Measurements from ENCODE around the gene PSMD2.

The PSMD2 gene

GRCh38 chr3:184299488-184300377 lies 692 bp downstream of the PSMD2 start:
- no peaks in the 10 kb centered on the region for H3K27me3 Mint-ChIP-seq
- no peak for ATAC-seq
- H3K9me3 Mint-ChIP-seq, result no peaks in the 10 kb centered on the region
- H3K27ac Mint-ChIP-seq, result peak overlapping the region; percentile 78
- H3K4me3 Mint-ChIP-seq, result peak overlapping the region; percentile 94
- peaks cover 17% of the 10 kb centered on the region for H3K4me1 Mint-ChIP-seq
- peaks cover 29% of the 10 kb centered on the region for H3K36me3 Mint-ChIP-seq

DNA sequence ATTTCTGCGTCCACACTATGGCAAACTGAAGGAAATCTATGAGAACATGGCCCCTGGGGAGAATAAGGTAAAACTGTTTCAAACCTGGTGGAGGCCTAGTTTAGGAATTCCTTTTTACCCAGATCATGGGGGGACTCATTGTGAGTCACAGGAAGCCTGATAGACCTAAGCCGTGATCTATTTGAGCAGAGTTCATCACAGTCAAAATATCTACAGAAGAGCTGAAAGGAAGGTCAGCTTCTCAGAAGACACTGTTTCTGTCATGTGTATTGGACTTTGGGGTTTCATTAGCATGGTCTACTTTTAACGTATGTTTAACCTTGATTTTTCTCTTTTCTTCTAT lies 1.3 kb downstream of the PSMD2 start:
- H3K27me3 Mint-ChIP-seq, result no peaks in the 10 kb centered on the region
- no peak for ATAC-seq
- H3K9me3 Mint-ChIP-seq, result no peaks in the 10 kb centered on the region
- no peak overlapping the region for H3K27ac Mint-ChIP-seq
- peak overlapping the region; percentile 94 for H3K4me3 Mint-ChIP-seq
- H3K4me1 Mint-ChIP-seq, result peaks cover 17% of the 10 kb centered on the region
- peaks cover 29% of the 10 kb centered on the region for H3K36me3 Mint-ChIP-seq

DNA sequence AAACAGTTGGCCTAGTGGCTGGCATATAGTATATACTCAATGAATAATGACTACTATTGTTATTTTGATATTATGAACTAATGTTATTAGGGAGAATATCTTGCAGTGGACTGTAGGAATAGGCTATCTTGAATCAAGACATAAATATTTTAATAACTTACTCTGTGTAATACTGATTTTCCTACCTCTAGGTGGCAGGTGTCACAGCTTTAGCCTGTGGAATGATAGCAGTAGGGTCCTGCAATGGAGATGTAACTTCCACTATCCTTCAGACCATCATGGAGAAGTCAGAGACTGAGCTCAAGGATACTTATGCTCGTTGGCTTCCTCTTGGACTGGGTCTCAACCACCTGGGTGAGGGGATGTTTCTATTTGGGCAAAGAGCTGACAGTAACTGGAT lies 6.5 kb downstream of the PSMD2 start:
- Mint-ChIP-seq H3K36me3 (peaks cover 75% of the 10 kb centered on the region), H3K27me3 (no peaks in the 10 kb centered on the region), H3K27ac (no peak overlapping the region), H3K4me3 (no peak overlapping the region), H3K9me3 (no peaks in the 10 kb centered on the region), H3K4me1 (peaks cover 5% of the 10 kb centered on the region)
- ATAC-seq, result no peak

DNA sequence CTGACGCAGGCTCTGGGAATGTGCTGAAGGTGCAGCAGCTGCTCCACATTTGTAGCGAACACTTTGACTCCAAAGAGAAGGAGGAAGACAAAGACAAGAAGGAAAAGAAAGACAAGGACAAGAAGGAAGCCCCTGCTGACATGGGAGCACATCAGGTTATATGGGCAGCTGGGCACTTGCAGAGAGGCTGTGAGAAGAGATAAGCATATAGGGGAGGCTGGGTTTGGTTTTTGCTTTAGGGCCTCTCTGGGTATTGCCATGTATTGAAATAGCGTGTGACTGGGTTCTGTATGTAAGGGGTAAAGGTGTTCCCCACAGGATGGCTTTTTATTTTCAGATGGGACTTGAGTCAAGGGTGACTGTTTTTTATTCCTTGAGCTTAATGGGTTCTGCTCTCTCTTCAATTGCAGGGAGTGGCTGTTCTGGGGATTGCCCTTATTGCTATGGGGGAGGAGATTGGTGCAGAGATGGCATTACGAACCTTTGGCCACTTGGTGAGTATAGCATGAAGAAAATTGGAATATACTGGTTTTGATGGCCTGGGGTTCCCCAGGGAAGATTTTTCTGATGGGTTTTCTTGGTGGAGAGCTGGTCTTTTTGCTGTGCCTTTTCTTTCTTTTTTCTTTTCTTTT lies 7.4 kb downstream of the PSMD2 start:
- Mint-ChIP-seq H3K4me3 (no peak overlapping the region), H3K27ac (no peak overlapping the region)

GRCh38 chr3:184307915-184308314 lies 8.9 kb downstream of the PSMD2 start:
- Mint-ChIP-seq H3K27me3 (no peaks in the 10 kb centered on the region), H3K4me3 (no peak overlapping the region), H3K27ac (no peak overlapping the region), H3K36me3 (peaks cover 61% of the 10 kb centered on the region), H3K9me3 (no peaks in the 10 kb centered on the region), H3K4me1 (no peaks in the 10 kb centered on the region)
- ATAC-seq, result no peak

More for the DNA sequence above, 7.4 kb downstream of the PSMD2 start:
- no peak for ATAC-seq
- Mint-ChIP-seq H3K27me3 (no peaks in the 10 kb centered on the region), H3K9me3 (no peaks in the 10 kb centered on the region), H3K4me1 (peaks cover 3% of the 10 kb centered on the region), H3K36me3 (peaks cover 73% of the 10 kb centered on the region)

DNA sequence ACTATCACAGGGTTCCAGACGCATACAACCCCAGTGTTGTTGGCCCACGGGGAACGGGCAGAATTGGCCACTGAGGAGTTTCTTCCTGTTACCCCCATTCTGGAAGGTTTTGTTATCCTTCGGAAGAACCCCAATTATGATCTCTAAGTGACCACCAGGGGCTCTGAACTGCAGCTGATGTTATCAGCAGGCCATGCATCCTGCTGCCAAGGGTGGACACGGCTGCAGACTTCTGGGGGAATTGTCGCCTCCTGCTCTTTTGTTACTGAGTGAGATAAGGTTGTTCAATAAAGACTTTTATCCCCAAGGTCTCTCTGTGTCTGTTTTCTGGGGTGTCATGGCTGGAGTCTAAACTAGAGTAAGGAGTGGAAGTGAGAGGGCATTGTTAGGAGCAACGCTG lies 9.7 kb downstream of the PSMD2 start:
- Mint-ChIP-seq H3K4me3 (no peak overlapping the region), H3K27ac (no peak overlapping the region), H3K36me3 (peaks cover 53% of the 10 kb centered on the region), H3K9me3 (no peaks in the 10 kb centered on the region), H3K27me3 (no peaks in the 10 kb centered on the region), H3K4me1 (no peaks in the 10 kb centered on the region)
- no peak for ATAC-seq

- Mint-ChIP-seq H3K27ac (no peak overlapping the region), H3K27me3 (no peaks in the 10 kb centered on the region), H3K36me3 (peaks cover 39% of the 10 kb centered on the region), H3K9me3 (no peaks in the 10 kb centered on the region), H3K4me1 (peaks cover 13% of the 10 kb centered on the region), H3K4me3 (no peak overlapping the region)
- ATAC-seq, result no peak
Measured at GRCh38 chr3:184311633-184312032, 12.6 kb downstream of the PSMD2 start.

DNA sequence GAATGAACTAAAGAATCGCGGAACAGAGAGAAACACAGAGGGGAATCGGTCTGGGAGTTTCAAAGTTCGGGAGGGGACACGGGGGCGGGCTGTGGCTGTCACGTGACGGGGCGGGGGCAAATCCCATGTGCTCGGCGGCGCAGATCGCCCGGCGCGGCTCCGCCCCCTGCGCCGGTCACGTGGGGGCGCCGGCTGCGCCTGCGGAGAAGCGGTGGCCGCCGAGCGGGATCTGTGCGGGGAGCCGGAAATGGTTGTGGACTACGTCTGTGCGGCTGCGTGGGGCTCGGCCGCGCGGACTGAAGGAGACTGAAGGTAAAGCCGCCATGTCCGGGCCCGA lies 15.3 kb downstream of the PSMD2 start, which contains the start of gene EIF4G1:
EIF4G1 (plus strand) TSS at position 244 of the 337 bp plus-strand sequence. CDS start 1,191 bp downstream, outside the sequence.
- Mint-ChIP-seq H3K4me3 (peak within 1 kb of the TSS; percentile 81), H3K27ac (peak within 1 kb of the TSS; percentile 36), H3K4me1 (peaks cover 34% of the 10 kb centered on the region), H3K27me3 (no peaks in the 10 kb centered on the region), H3K9me3 (no peaks in the 10 kb centered on the region), H3K36me3 (peaks cover 31% of the 10 kb centered on the region)
- peak; percentile 94 for ATAC-seq

DNA sequence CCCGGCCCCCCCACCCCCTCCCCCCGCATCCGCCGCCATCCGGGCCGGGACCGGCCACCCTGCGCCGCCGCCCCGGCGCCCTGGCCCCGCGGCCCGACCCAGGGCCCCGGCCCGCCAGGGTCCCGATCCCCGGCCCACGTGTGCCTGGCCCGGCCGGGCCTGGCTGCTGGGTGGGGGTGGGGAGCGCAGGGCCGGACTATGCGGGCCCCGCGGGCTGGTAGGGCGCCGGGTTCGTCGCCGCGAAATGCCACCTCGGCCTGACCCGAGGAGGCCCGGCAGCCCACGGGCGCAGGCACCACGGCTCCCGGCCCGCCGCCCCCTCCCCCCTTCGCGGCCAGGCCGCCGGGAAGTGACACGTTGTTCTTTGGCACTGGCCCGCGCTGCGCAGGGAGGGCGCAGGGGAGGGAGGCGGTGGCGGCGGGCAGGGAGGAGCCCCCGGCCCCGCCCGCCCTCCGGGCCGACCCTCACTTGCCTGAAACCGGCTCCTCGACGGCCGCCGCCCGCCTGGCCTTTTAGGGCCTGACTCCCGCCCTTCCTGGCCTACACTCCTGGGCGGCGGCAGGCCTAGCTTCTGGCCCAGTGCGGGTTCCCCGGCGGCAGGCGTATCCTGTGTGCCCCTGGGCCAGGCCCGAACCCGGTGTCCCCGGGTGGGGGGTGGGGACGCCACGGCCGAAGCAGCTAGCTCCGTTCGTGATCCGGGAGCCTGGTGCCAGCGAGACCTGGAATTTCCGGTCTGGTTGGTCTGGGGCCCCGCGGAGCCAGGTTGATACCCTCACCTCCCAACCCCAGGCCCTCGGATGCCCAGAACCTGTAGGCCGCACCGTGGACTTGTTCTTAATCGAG lies 15.9 kb downstream of the PSMD2 start:
- H3K36me3 Mint-ChIP-seq, result peaks cover 32% of the 10 kb centered on the region
- peak overlapping the region; percentile 36 for H3K27ac Mint-ChIP-seq
- peaks cover 40% of the 10 kb centered on the region for H3K4me1 Mint-ChIP-seq
- no peaks in the 10 kb centered on the region for H3K27me3 Mint-ChIP-seq
- H3K9me3 Mint-ChIP-seq, result no peaks in the 10 kb centered on the region
- peak overlapping the region; percentile 81 for H3K4me3 Mint-ChIP-seq
- peak; percentile 59 for ATAC-seq

GRCh38 chr3:184315543-184315867 lies 16.5 kb downstream of the PSMD2 start:
- Mint-ChIP-seq H3K9me3 (no peaks in the 10 kb centered on the region), H3K36me3 (peaks cover 29% of the 10 kb centered on the region), H3K27me3 (no peaks in the 10 kb centered on the region), H3K27ac (peak overlapping the region; percentile 36), H3K4me1 (peaks cover 40% of the 10 kb centered on the region), H3K4me3 (peak overlapping the region; percentile 65)
- peak; percentile 1 for ATAC-seq

GRCh38 chr3:184315871-184316661 lies 17.0 kb downstream of the PSMD2 start:
- no peak for ATAC-seq
- H3K9me3 Mint-ChIP-seq, result no peaks in the 10 kb centered on the region
- H3K36me3 Mint-ChIP-seq, result peaks cover 35% of the 10 kb centered on the region
- H3K4me3 Mint-ChIP-seq, result peak overlapping the region; percentile 65
- H3K27me3 Mint-ChIP-seq, result no peaks in the 10 kb centered on the region
- H3K4me1 Mint-ChIP-seq, result peaks cover 40% of the 10 kb centered on the region
- H3K27ac Mint-ChIP-seq, result peak overlapping the region; percentile 36

GRCh38 chr3:184316792-184317191 lies 17.8 kb downstream of the PSMD2 start:
- no peaks in the 10 kb centered on the region for H3K27me3 Mint-ChIP-seq
- H3K9me3 Mint-ChIP-seq, result no peaks in the 10 kb centered on the region
- peak overlapping the region; percentile 36 for H3K27ac Mint-ChIP-seq
- peaks cover 46% of the 10 kb centered on the region for H3K4me1 Mint-ChIP-seq
- peaks cover 42% of the 10 kb centered on the region for H3K36me3 Mint-ChIP-seq
- H3K4me3 Mint-ChIP-seq, result peak overlapping the region; percentile 65
- ATAC-seq, result no peak

- no peaks in the 10 kb centered on the region for H3K27me3 Mint-ChIP-seq
- H3K4me1 Mint-ChIP-seq, result peaks cover 49% of the 10 kb centered on the region
- ATAC-seq, result no peak
- peaks cover 46% of the 10 kb centered on the region for H3K36me3 Mint-ChIP-seq
- no peaks in the 10 kb centered on the region for H3K9me3 Mint-ChIP-seq
- peak overlapping the region; percentile 18 for H3K27ac Mint-ChIP-seq
- H3K4me3 Mint-ChIP-seq, result peak overlapping the region; percentile 5
Measured at GRCh38 chr3:184317201-184317600, 18.2 kb downstream of the PSMD2 start.

GRCh38 chr3:184320104-184320445 lies 21.0 kb downstream of the PSMD2 start:
- Mint-ChIP-seq H3K4me1 (peaks cover 49% of the 10 kb centered on the region), H3K9me3 (no peaks in the 10 kb centered on the region)
- no peak for ATAC-seq

GRCh38 chr3:184321666-184322065 lies 22.6 kb downstream of the PSMD2 start:
- Mint-ChIP-seq H3K4me1 (peaks cover 35% of the 10 kb centered on the region), H3K27ac (no peak overlapping the region), H3K27me3 (no peaks in the 10 kb centered on the region), H3K36me3 (peaks cover 83% of the 10 kb centered on the region), H3K9me3 (no peaks in the 10 kb centered on the region), H3K4me3 (no peak overlapping the region)
- ATAC-seq, result no peak

More at GRCh38 chr3:184320104-184320445, 21.0 kb downstream of the PSMD2 start:
- Mint-ChIP-seq H3K4me3 (no peak overlapping the region), H3K27me3 (no peaks in the 10 kb centered on the region), H3K36me3 (peaks cover 72% of the 10 kb centered on the region), H3K27ac (no peak overlapping the region)
